GM12891 (cell line): ENCODE measurements around the gene RNF220. TPM values are rescaled to one million over a fixed set of nuclear protein-coding genes. Genes with fewer than 3 reads are reported as not detected.
A peak's percentile ranks its signal among the peaks of the same experiment; 100 is the strongest.

Source experiments
- DNase-seq: peaks from one replicate; pipeline ENCODE4 v3.0.0; 2011; ENCODE audit warnings: low spot score; ENCODE audit not compliant: insufficient read length
- FAIRE-seq: peaks from 2 replicates; lab custom pipeline; 2011; peaks lifted over from hg19 to GRCh38; lab: Jason Lieb, UNC
- PAX5 ChIP-seq: IDR thresholded peaks from 2 replicates; pipeline ENCODE4 v1.6.1; 2011; ENCODE audit warnings: low read length, moderate library complexity, mild to moderate bottlenecking; ENCODE audit not compliant: insufficient read depth, severe bottlenecking
- POLR2A ChIP-seq: IDR thresholded peaks from 2 replicates; pipeline ENCODE4 v1.6.1; 2011; ENCODE audit warnings: low read depth, low read length, control low read depth
- POLR2AphosphoS5 ChIP-seq: IDR thresholded peaks from 2 replicates; pipeline ENCODE4 v1.6.1; 2011; ENCODE audit warnings: low read depth, low read length, control low read depth
- POU2F2 ChIP-seq: IDR thresholded peaks from 2 replicates; pipeline ENCODE4 v1.6.1; 2011; ENCODE audit warnings: low read depth, mild to moderate bottlenecking, control low read depth, low read length, moderate library complexity
- SPI1 ChIP-seq: IDR thresholded peaks from 2 replicates; pipeline ENCODE4 v1.6.1; 2011; ENCODE audit warnings: low read depth, low read length, control low read depth
- TAF1 ChIP-seq: IDR thresholded peaks from 2 replicates; pipeline ENCODE4 v1.6.1; 2011; ENCODE audit warnings: low read depth, low read length, control low read depth
- polyA plus RNA-seq: library from polyadenylated mRNA; unstranded; fragments of >200 nt; gene quantifications from one replicate; pipeline ENCODE4 v1.2.1, GENCODE V29; 2012; ENCODE audit warnings: low read depth, missing spikeins, inconsistent platforms; ENCODE audit not compliant: missing spikeins

The RNF220 gene
- polyA plus RNA-seq = 52.4 TPM

GRCh38 chr1:44405031-44405797, at the start of gene RNF220:
TSS of gene RNF220 (plus strand) at chr1:44405255.
- FAIRE-seq = peak; percentile 64

DNA sequence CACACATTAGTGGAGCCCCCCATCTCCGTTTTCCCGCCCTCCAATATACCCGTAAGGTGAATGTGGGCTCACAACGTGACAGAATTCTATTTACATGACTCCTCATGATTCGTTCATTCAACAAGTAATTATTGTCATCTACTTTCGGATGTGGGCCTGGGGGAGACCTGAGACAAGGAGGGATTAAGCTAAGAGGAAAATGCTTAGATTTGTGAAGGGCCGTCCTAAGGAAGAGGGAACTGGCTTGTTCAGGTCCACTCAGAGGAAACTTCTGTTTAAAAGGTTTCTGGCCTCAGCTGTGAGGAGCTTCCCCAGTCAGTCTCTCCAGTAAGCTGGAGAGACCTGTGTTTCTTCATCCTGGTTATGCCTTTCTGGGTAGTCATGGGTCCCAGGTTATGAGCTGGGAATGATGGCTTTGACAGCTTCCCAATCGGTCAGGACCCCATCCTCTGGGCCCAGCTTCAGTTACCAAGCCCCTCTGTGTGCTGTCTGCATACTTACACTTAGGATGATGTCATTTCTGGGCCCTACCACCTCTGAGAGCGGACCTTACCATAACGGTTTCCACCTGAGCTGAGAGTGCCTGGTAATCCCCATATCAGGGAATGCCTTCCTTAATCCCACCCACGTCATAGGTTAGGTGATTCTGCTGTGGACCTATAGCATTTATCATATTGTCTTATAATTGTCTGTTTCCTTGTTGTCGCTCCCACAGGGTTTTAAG, 49.3 kb upstream of the RNF220 start:
- FAIRE-seq (peak; percentile 55), DNase-seq (no peak)

More at GRCh38 chr1:44405031-44405797, at the start of gene RNF220:
- no peak for DNase-seq
- TF ChIP-seq TAF1 (no peak), POU2F2 (peak; percentile 92), POLR2AphosphoS5 (no peak)

DNA sequence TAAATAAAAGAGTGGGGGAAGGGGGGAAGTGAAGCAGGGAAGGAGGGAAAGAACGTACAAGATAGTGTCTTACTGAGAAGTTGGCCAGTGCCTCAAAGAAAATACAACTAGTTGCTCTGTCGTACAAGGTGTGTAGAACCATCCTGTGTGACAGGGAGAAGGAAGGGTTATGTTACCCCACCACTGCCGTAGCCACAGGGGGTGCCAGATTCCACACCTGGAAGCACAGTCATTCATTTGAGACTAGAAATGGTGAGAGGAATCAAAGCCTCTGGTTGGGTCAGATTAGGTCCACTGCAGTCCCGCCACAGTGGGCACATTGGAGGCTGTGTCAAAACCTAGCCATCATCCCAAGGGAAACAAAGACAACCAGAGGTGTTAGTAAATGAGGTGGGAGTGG, 47.3 kb upstream of the RNF220 start:
- no peak for FAIRE-seq
- DNase-seq = no peak
- TF ChIP-seq PAX5 (no peak), POU2F2 (no peak), POLR2A (no peak), SPI1 (no peak), POLR2AphosphoS5 (no peak), TAF1 (no peak)

More for the DNA sequence above, 49.3 kb upstream of the RNF220 start:
- TF ChIP-seq POLR2A = no peak
- TF ChIP-seq POU2F2 = no peak
- TF ChIP-seq SPI1 = no peak
- no peak for TF ChIP-seq PAX5
- 0 out of 2 replicates have a peak, but pooled peaks have one; percentile 0 for TF ChIP-seq TAF1
- TF ChIP-seq POLR2AphosphoS5 = no peak

- DNase-seq (no peak), FAIRE-seq (no peak)
- TF ChIP-seq PAX5 (no peak), TAF1 (no peak), POU2F2 (no peak), SPI1 (no peak), POLR2AphosphoS5 (no peak), POLR2A (no peak)
Measured at GRCh38 chr1:44359234-44359935, 45.7 kb upstream of the RNF220 start.

DNA sequence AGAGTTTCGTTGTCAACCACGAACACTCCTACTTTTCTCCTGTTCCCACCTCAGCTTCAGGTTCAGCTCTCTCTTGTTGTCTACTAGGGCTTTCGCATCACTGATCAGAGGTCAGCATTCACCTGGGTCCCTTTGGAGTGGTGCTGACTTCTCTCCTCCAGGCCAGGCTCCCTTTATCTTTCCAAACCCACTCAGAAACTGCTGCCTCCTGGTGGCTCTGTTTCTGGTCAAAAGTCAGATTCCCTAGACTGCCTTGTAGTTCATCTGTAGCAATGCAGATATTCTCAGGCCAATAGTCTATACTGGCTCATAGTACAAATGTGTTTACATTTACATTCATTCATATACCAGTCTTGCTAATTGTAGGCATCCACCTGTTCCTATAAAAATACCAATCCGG, 43.6 kb upstream of the RNF220 start:
- TF ChIP-seq SPI1 = no peak
- no peak for TF ChIP-seq POU2F2
- no peak for TF ChIP-seq POLR2A
- no peak for TF ChIP-seq TAF1
- no peak for TF ChIP-seq POLR2AphosphoS5
- TF ChIP-seq PAX5 = no peak
- FAIRE-seq = no peak
- DNase-seq = no peak

DNA sequence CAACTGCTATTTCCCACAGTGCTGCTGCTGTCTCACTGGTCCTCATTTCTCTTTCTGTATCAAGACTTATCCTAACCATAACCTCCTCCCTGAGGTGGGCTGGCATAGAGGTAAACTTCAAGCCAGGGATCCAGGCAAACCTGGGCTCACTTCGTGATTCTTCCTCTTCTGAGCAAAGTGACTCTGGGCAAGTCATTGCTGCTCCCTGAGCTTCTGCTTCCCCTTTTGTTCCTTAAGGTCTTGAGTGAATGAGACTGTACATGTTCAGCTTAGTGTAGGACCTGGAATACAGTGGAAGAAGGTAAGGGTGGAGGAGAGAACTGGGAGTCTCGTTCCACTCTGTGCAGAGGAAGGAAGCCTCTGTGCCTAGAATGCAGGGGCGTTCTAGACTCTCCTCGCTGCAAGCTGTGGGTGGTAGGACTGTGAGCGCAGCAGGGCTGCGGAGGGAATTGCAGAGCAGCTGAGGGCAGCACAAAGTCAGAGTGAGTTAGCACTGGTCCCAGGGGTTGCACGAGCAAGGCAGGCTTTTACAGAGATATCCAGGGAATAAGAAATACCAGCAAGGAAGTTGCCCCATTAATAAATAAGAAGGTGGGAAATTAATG, 38.6 kb upstream of the RNF220 start:
- FAIRE-seq (no peak), DNase-seq (no peak)
- TF ChIP-seq SPI1 (no peak), TAF1 (no peak)

DNA sequence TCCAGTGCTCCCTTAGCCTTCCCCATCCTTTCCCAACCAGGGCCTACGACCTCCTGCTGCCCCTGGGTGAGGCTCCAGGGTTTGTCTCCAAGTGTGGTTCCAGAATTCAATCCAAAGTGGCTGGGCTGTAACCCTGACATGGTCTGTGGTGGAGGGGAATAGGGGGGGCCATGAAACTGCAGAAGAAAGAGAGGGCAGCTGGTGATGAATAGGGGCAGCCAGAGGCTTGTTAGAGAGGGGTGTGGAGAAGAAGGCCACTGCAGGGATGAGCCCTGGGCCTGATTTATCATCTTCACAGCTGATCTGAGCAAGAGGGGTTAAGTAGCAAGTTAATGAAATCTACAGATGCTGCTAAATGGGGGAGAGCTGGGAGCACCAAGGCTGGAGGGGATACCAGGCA, 37.1 kb upstream of the RNF220 start:
- TF ChIP-seq PAX5 (no peak), POU2F2 (no peak), POLR2AphosphoS5 (no peak), POLR2A (no peak), SPI1 (no peak), TAF1 (no peak)
- DNase-seq = no peak
- no peak for FAIRE-seq

- FAIRE-seq (no peak), DNase-seq (no peak)
- TF ChIP-seq PAX5 = no peak
- no peak for TF ChIP-seq POLR2A
- no peak for TF ChIP-seq SPI1
- no peak for TF ChIP-seq POU2F2
- no peak for TF ChIP-seq TAF1
- no peak for TF ChIP-seq POLR2AphosphoS5
Measured at GRCh38 chr1:44368471-44369151, 36.4 kb upstream of the RNF220 start.

DNA sequence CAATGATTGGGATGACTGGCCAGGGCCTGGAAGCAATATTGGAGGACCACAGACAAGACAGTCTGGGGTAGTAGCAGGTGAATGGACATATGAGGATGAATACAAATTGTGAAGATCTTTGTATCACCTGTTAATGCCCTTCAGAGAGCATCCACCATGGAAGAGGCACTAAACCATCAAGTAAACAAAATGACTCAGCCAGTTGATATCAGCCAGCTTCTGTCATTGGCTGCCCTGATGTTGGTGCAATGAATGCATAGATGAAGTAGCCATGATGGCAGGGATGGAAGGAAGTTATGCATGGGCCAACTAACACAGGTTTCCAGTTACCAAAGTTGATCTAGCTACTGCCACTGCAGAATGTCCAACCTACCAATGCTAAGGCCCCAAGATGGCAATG, 33.8 kb upstream of the RNF220 start:
- no peak for TF ChIP-seq POLR2A
- TF ChIP-seq POLR2AphosphoS5 = no peak
- TF ChIP-seq SPI1 = no peak
- no peak for TF ChIP-seq POU2F2
- TF ChIP-seq TAF1 = no peak
- no peak for TF ChIP-seq PAX5
- FAIRE-seq (no peak), DNase-seq (no peak)
